A549 (cell line): ENCODE measurements around the gene POMT2. TPM values are rescaled to one million over a fixed set of nuclear protein-coding genes. Genes with fewer than 3 reads are reported as not detected.

ENCODE experiments used
- ATAC-seq, 2 experiments: fragments of 200-7000 bp in 1 of 2; fragments of >200 bp in 1 of 2; cut with Nextera tagmentation in 1 of 2; cut with Tn5 transposase in 1 of 2; 3 replicates each; pipeline versions ENCODE4 v1.8.0 to v1.9.1; 2018 to 2020; ENCODE audit warnings: mild to moderate bottlenecking in 1 of 2, moderate library complexity in 1 of 2
- CTCF ChIA-PET: fragments of 300-600 bp; sonication (Branson Sonifier 250); formaldehyde crosslinking; extraction: SDS; loops from one replicate; lab custom pipeline; 2021; ENCODE audit warnings: antibody characterized with exemption, inconsistent platforms; lab: Yijun Ruan, JAX
- POLR2A ChIA-PET: fragments of 350-600 bp; formaldehyde crosslinking; extraction: SDS; loops from one replicate; lab custom pipeline; 2021; ENCODE audit warnings: antibody characterized with exemption, inconsistent platforms; lab: Yijun Ruan, JAX
- DNase-seq, 2 experiments: peaks; one replicate each; pipeline versions ENCODE4 v3.0.0 to v3.0.0-alpha.2; 2011 to 2016; ENCODE audit warnings: low read depth in 1 of 2, low spot score in 1 of 2
- FAIRE-seq: peaks from 2 replicates; lab custom pipeline; 2011; peaks lifted over from hg19 to GRCh38; lab: Jason Lieb, UNC
- H3K27ac ChIP-seq, 2 experiments: fragments of >200 bp; sonication (Bioruptor Twin); formaldehyde crosslinking; 3 replicates each; pipeline ENCODE4 v1.5.1; 2016 to 2017
- H3K4me1 ChIP-seq: fragments of >200 bp; sonication (Bioruptor Twin); formaldehyde crosslinking; 3 replicates; pipeline ENCODE4 v1.6.1; 2016
- H3K4me2 ChIP-seq: fragments of >200 bp; sonication (Bioruptor Twin); formaldehyde crosslinking; 3 replicates; pipeline ENCODE4 v1.6.1; 2016
- H3K4me3 ChIP-seq: fragments of >200 bp; sonication (Bioruptor Twin); formaldehyde crosslinking; 3 replicates; pipeline ENCODE4 v1.5.1; 2016
- H3K9me3 ChIP-seq: fragments of >200 bp; sonication (Bioruptor Twin); formaldehyde crosslinking; 3 replicates; pipeline ENCODE4 v1.6.1; 2016
- BCL3 ChIP-seq: fragments of >200 bp; sonication (Bioruptor Twin); formaldehyde crosslinking; IDR thresholded peaks from 3 replicates; pipeline ENCODE4 v1.6.1; 2016
- BHLHE40 ChIP-seq: IDR thresholded peaks from 2 replicates; pipeline ENCODE4 v1.6.1; 2012; ENCODE audit warnings: low read depth, low read length, inconsistent platforms
- CHD4 ChIP-seq: fragments of 200-600 bp; sonication (generic); IDR thresholded peaks from 2 replicates; pipeline ENCODE4 v1.6.1; 2016; ENCODE audit warnings: antibody characterized with exemption, mild to moderate bottlenecking, borderline replicate concordance
- EHMT2 ChIP-seq: fragments of 200-600 bp; sonication (generic); IDR thresholded peaks from 2 replicates; pipeline ENCODE4 v1.6.1; 2016; ENCODE audit warnings: antibody characterized with exemption, low read depth, mild to moderate bottlenecking, moderate library complexity
- ESRRA ChIP-seq: fragments of 150-350 bp; IDR thresholded peaks from 2 replicates; pipeline ENCODE4 v1.6.1; 2014; ENCODE audit warnings: mild to moderate bottlenecking, low read length, borderline replicate concordance
- FOSB ChIP-seq: fragments of 250-450 bp; sonication (Bioruptor Pico); IDR thresholded peaks from 2 replicates; pipeline ENCODE4 v1.5.0; 2020; ENCODE audit warnings: mild to moderate bottlenecking, moderate library complexity
- FOSL2 ChIP-seq, 2 experiments: fragments of 450-650 bp in 1 of 2; fragments of >200 bp in 1 of 2; sonication (Bioruptor Twin) in 1 of 2; formaldehyde crosslinking; IDR thresholded peaks; 2 replicates each; pipeline versions ENCODE4 v1.5.0 to v1.6.1; 2016 to 2020; ENCODE audit warnings: mild to moderate bottlenecking in 1 of 2, moderate library complexity in 1 of 2
- HDAC2 ChIP-seq: fragments of 200-600 bp; sonication (generic); IDR thresholded peaks from 2 replicates; pipeline ENCODE4 v1.6.1; 2016
- HOXA7 ChIP-seq: fragments of 250-450 bp; sonication (Bioruptor Pico); IDR thresholded peaks from 2 replicates; pipeline ENCODE4 v1.5.0; 2020; ENCODE audit warnings: mild to moderate bottlenecking, moderate library complexity
- HOXB5 ChIP-seq: fragments of 250-450 bp; sonication (Bioruptor Pico); IDR thresholded peaks from 2 replicates; pipeline ENCODE4 v1.5.0; 2020; ENCODE audit warnings: mild to moderate bottlenecking, moderate library complexity
- JUN ChIP-seq, 2 experiments: fragments of >200 bp; sonication (Bioruptor Twin); formaldehyde crosslinking; IDR thresholded peaks; 2 replicates in 1 of 2; 3 replicates in 1 of 2; pipeline ENCODE4 v1.6.1; 2016 to 2017
- JUNB ChIP-seq: fragments of >200 bp; sonication (Bioruptor Twin); formaldehyde crosslinking; IDR thresholded peaks from 2 replicates; pipeline ENCODE4 v1.6.1; 2016
- MAFK ChIP-seq: fragments of 450-650 bp; IDR thresholded peaks from 2 replicates; pipeline ENCODE4 v1.6.1; 2014; ENCODE audit not compliant: partially characterized antibody
- MAX ChIP-seq: IDR thresholded peaks from 2 replicates; pipeline ENCODE4 v1.6.1; 2012
- MAZ ChIP-seq: fragments of 150-350 bp; IDR thresholded peaks from 2 replicates; pipeline ENCODE4 v1.6.1; 2014; ENCODE audit warnings: antibody characterized with exemption, low read depth, low read length, borderline replicate concordance
- MYC ChIP-seq: IDR thresholded peaks from 2 replicates; pipeline ENCODE4 v1.6.1; 2012; ENCODE audit warnings: mild to moderate bottlenecking, inconsistent platforms, low read length, improper control_type of control experiment, borderline replicate concordance
- PHF8 ChIP-seq: fragments of 200-600 bp; sonication (generic); IDR thresholded peaks from 2 replicates; pipeline ENCODE4 v1.6.1; 2016; ENCODE audit warnings: low read depth, mild to moderate bottlenecking, antibody characterized with exemption, moderate library complexity, borderline replicate concordance
- POLR2A ChIP-seq: IDR thresholded peaks from 2 replicates; pipeline ENCODE4 v1.6.1; 2012; ENCODE audit warnings: mild to moderate bottlenecking, low read length
- RARB ChIP-seq: fragments of 250-450 bp; sonication (Bioruptor Pico); IDR thresholded peaks from 2 replicates; pipeline ENCODE4 v1.8.0; 2021; ENCODE audit warnings: mild to moderate bottlenecking, moderate library complexity
- RFX5 ChIP-seq: fragments of 450-650 bp; IDR thresholded peaks from 2 replicates; pipeline ENCODE4 v1.7.1; 2014; ENCODE audit warnings: antibody characterized with exemption, mild to moderate bottlenecking, moderate library complexity
- SMC3 ChIP-seq: fragments of >200 bp; sonication (Bioruptor Twin); formaldehyde crosslinking; IDR thresholded peaks from 3 replicates; pipeline ENCODE4 v1.6.1; 2018; ENCODE audit warnings: inconsistent platforms
- TFCP2L1 ChIP-seq: fragments of 250-450 bp; sonication (Bioruptor Pico); IDR thresholded peaks from 2 replicates; pipeline ENCODE4 v1.5.0; 2021; ENCODE audit warnings: mild to moderate bottlenecking
- ZC3H11A ChIP-seq: fragments of 450-650 bp; IDR thresholded peaks from 2 replicates; pipeline ENCODE4 v1.6.1; 2014; ENCODE audit warnings: antibody characterized with exemption, mild to moderate bottlenecking
- ZSCAN20 ChIP-seq: fragments of 250-450 bp; sonication (Bioruptor Pico); IDR thresholded peaks from 2 replicates; pipeline ENCODE4 v1.8.0; 2022; ENCODE audit warnings: mild to moderate bottlenecking, moderate library complexity
- WGBS: methylation state at CpG from one replicate; pipeline ENCODE4 v1.1.6; 2017; ENCODE audit errors: missing lambda C conversion rate; 5-methylcytosine and 5-hydroxymethylcytosine counted together
- polyA plus RNA-seq, 4 experiments: library from polyadenylated mRNA; depleted of rRNA in 3 of 4; stranded (reverse); fragments of >200 nt; fragmentation: RNase III in 1 of 4; extraction: RNeasy Plus Mini Kit Qiagen cat#74134 plus additional on column Dnase treatment in 1 of 4; gene quantifications; 2 replicates in 3 of 4; 3 replicates in 1 of 4; pipeline ENCODE4 v1.2.3, GENCODE V29; 2011 to 2017
- TF ChIP-seq, protein P1 (sequence below): IDR thresholded peaks from 2 replicates; pipeline ENCODE4 v1.6.1; 2012
- TF ChIP-seq, protein P2 (sequence below): fragments of 250-450 bp; sonication (Bioruptor Pico); IDR thresholded peaks from 2 replicates; pipeline ENCODE4 v1.5.0; 2021; ENCODE audit warnings: mild to moderate bottlenecking, moderate library complexity, borderline replicate concordance
- TF ChIP-seq, protein P3 (sequence below): fragments of >200 bp; sonication (Bioruptor Twin); formaldehyde crosslinking; IDR thresholded peaks from 2 replicates; pipeline ENCODE4 v1.6.1; 2016

POMT2 gene
- polyA plus RNA-seq, 2 of the 4 experiments (the other 2 are of a cell fraction), result 27.1 to 38.7 TPM

- no peak for TF ChIP-seq ZC3H11A
- no peak for TF ChIP-seq TFCP2L1
- no peak for TF ChIP-seq PHF8
- no peak for TF ChIP-seq BCL3
- TF ChIP-seq RARB, result no peak
- no peak for TF ChIP-seq EHMT2
- no peak for TF ChIP-seq CHD4
- no peak for TF ChIP-seq POLR2A
- no peak for TF ChIP-seq HOXB5 (CRISPR knock-in tag)
- TF ChIP-seq SMC3, result no peak
- no peak for TF ChIP-seq ZSCAN20 (CRISPR knock-in tag)
- no peak for TF ChIP-seq HOXA7 (CRISPR knock-in tag)
- TF ChIP-seq FOSL2 (IDR thresholded peaks at IDR 0.05), result no peak
- no peak for TF ChIP-seq FOSL2 (CRISPR knock-in tag; IDR thresholded peaks at IDR 0.05)
- no peak for TF ChIP-seq MYC
- TF ChIP-seq JUNB, result no peak
- no peak for TF ChIP-seq BHLHE40
- TF ChIP-seq, protein P1, sequence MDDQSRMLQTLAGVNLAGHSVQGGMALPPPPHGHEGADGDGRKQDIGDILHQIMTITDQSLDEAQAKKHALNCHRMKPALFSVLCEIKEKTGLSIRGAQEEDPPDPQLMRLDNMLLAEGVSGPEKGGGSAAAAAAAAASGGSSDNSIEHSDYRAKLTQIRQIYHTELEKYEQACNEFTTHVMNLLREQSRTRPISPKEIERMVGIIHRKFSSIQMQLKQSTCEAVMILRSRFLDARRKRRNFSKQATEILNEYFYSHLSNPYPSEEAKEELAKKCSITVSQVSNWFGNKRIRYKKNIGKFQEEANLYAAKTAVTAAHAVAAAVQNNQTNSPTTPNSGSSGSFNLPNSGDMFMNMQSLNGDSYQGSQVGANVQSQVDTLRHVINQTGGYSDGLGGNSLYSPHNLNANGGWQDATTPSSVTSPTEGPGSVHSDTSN, result no peak
- ATAC-seq, result no peak
- ChIA-PET CTCF (interaction anchor here (1.1 to 3.6 kb wide), 4 partner anchors 11 to 141 kb away, joined by 3 to 13 read pairs (median 4); no protein-coding TSS in a partner anchor), POLR2A (no interaction called here)
- H3K4me2 ChIP-seq, result no peak overlapping the region
- FAIRE-seq, result no peak
- WGBS, result 38% methylated on average over 2 of the region's 2 CpGs
- H3K9me3 ChIP-seq, result 0 out of 3 replicates have a peak, but pooled peaks cover 5% of the 10 kb centered on the region
- no peak overlapping the region for H3K27ac ChIP-seq
- H3K4me1 ChIP-seq, result peaks cover 3% of the 10 kb centered on the region; the same call in 1 of the 3 replicates
- no peak for DNase-seq
- H3K4me3 ChIP-seq, result no peak overlapping the region
Measured at GRCh38 chr14:77265187-77265515, 55.5 kb downstream of the POMT2 start.

DNA sequence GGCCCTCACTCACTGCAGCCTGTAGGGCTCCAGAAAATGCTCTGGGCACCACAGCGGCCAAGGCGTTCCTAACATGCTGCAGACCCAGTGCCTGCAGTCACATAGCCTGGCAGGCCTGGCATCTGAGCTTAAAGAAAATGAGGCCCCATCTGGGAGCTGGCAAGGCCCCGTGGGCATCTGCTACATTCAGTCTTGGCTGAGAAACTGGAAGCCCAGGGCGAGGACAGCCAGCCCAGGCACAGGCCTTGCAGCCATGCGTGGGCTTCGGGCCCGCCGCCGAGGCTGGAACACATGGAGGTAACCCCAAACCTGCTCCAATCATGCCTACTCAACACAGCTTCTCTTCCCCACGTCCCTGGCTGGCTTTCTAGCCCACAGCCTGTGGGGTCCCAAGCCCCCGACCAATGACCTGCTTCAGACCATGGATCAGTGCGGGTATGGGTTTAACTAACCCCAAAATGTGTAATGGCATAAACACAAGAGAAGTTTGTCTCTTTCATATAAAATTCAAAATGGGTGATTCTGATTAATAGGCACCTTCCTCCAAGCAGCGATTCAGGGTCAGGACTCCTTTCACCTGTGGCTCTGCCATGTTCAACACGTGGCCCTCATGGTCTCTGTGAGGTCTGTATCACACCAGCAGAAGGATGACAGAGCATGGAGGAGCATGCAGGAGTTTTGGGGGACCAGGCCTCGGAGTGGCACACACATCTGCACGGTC lies 56.1 kb downstream of the POMT2 start:
- Histone ChIP-seq H3K9me3 (0 out of 3 replicates have a peak, but pooled peaks cover 5% of the 10 kb centered on the region), H3K27ac (no peak overlapping the region), H3K4me3 (no peak overlapping the region), H3K4me1 (no peaks in the 10 kb centered on the region), H3K4me2 (no peak overlapping the region)
- no peak for ATAC-seq
- ChIA-PET CTCF (interaction anchor here (1.2 to 3.6 kb wide), 2 partner anchors 12 to 141 kb away, joined by 3 to 13 read pairs; no protein-coding TSS in a partner anchor), POLR2A (no interaction called here)
- no peak for TF ChIP-seq RFX5
- TF ChIP-seq, protein P2, sequence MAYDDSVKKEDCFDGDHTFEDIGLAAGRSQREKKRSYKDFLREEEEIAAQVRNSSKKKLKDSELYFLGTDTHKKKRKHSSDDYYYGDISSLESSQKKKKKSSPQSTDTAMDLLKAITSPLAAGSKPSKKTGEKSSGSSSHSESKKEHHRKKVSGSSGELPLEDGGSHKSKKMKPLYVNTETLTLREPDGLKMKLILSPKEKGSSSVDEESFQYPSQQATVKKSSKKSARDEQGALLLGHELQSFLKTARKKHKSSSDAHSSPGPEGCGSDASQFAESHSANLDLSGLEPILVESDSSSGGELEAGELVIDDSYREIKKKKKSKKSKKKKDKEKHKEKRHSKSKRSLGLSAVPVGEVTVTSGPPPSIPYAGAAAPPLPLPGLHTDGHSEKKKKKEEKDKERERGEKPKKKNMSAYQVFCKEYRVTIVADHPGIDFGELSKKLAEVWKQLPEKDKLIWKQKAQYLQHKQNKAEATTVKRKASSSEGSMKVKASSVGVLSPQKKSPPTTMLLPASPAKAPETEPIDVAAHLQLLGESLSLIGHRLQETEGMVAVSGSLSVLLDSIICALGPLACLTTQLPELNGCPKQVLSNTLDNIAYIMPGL, result no peak
- TF ChIP-seq FOSB, result no peak
- TF ChIP-seq, protein P3, sequence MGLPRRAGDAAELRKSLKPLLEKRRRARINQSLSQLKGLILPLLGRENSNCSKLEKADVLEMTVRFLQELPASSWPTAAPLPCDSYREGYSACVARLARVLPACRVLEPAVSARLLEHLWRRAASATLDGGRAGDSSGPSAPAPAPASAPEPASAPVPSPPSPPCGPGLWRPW, result no peak
- no peak for TF ChIP-seq JUN (IDR thresholded peaks at IDR 0.05)
- TF ChIP-seq HOXB5 (CRISPR knock-in tag), result no peak
- TF ChIP-seq MAZ, result no peak
- no peak for TF ChIP-seq MAX
- TF ChIP-seq, protein P1, result no peak
- no peak for TF ChIP-seq ESRRA
- no peak for TF ChIP-seq RARB
- TF ChIP-seq HDAC2, result no peak
- no peak for TF ChIP-seq MAFK
- TF ChIP-seq MYC, result no peak
- no peak for FAIRE-seq
- no peak for DNase-seq
- 54% methylated on average over 10 of the region's 16 CpGs for WGBS
